GM12892 (cell line): ENCODE results near the gene BGN.

Experiments used
- POLR2A ChIP-seq: IDR thresholded peaks from 2 replicates; pipeline ENCODE4 v1.6.1; 2011; ENCODE audit warnings: low read depth, low read length, control low read depth
- POLR2AphosphoS5 ChIP-seq: IDR thresholded peaks from 2 replicates; pipeline ENCODE4 v1.6.1; 2011; ENCODE audit warnings: low read depth, low read length, control low read depth
- TAF1 ChIP-seq: IDR thresholded peaks from 2 replicates; pipeline ENCODE4 v1.6.1; 2011; ENCODE audit warnings: low read depth, mild to moderate bottlenecking, control low read depth, low read length, borderline replicate concordance

DNA sequence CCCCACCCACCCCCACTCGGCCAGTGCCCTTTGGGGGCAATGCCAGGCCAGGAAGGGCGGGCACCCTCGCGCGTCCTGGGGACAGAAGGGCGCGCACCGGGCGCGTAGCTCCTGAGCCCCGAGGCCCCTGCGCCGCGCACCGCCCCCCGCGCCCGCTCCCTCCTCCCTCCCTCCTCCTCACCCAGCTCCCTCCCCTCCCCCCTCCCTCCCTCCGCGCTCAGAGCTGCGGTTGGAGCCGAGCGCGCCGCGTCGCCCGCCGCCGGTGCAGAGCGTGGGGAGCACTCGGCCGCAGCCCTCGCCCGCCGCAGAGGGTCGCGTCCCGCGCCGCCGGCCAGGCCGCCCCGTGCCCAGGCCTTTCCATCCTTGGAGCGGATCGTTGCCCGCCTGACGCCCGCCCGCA, 22.6 kb downstream of the BGN start, which contains the start of gene ATP2B3:
- no peak for TF ChIP-seq POLR2AphosphoS5
- TF ChIP-seq POLR2A: no peak
- TF ChIP-seq TAF1: no peak
